NCI-H526 (cell line): ENCODE results near the gene TNC.
"Not testable (repeated sequence)": the region's sequence is repeated elsewhere in the genome, so short reads cannot be mapped to it uniquely, and the experiment has no call there.

Experiments
- DNase-seq, 2 experiments: peaks; one replicate each; lab custom pipeline; 2025; lab: John Stamatoyannopoulos, UW

Gene TNC

DNA sequence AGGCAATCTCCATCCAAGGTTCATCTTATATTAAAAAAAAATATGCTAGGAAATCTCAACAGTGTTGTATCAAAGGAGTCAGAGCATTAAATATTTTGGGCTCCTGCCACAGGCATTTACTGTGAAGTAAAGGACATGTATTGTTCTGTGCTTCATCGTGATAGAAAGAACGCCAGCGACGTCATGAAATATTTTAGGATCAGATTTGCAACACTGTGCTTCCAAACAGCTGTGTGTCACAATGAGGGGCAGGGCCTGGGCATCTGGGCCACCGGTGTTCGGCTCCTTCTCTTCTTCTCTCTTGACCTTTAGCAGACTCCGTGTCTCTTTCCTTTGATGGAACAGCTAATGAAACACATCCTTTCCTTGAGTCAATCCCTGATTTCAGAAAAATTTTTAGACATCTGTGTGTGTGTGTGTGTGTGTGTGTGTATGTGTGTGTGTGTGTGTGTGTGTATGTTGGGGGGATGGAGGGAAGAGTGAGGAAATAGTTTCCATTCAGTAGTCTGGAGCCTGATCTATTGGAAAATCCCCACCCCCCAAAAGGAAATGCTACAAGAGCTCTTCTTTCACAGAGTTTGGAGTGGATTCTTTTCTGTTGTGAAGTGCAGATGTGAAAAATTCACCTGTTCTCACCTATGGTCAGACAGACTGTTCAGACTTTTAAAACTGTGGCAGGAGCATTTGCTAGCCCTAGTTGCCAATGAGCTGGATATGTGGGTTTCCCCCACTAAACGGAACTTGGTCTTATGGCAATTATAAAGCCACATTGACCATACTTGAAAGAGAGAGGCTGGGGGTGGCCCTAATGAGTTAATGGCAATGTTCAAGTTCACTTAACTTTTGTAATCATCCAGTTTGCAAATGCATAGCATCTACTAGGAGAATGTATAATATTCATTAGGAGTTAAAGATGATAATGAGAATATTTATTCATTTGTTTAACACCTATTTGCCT, 18.1 kb upstream of the TNC start:
- no peak for DNase-seq

DNA sequence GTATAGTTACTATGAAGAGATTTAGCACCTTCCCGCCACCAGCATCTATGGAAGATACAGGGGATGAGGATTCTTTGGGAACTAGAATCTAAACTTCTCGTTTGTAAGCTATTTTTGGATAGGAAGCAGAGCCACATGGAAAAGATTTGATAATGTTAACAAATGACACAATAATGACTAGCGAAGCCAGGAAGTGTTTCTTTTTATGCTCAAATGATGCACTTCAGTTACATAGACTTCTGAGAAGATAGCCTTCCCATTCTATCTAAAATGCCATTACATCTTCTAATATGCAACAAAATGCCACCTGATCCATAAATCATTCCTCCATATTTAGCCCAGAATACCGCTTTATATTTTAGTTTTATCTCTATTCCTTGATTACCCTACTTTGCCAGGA, 17.0 kb upstream of the TNC start:
- DNase-seq = no peak

DNA sequence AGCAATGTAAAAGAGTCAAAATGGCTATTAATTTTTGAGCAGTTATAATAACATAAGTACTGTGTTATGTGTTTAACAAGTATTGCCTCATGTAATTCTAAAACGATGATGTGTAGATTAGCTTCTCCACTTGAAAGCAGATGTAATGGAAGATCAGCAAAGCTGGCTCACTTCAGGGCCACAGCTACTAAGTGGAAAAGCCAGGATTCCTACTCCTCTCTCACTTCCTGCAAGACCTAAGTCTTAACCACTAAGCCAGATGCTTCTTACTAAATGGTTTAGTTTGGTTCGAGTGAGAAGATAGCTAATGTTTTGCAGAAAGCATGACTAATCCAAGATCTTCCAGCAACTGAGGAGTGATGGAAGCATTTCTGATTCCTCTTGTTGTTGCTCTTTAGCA, 15.7 kb upstream of the TNC start:
- no peak for DNase-seq

DNA sequence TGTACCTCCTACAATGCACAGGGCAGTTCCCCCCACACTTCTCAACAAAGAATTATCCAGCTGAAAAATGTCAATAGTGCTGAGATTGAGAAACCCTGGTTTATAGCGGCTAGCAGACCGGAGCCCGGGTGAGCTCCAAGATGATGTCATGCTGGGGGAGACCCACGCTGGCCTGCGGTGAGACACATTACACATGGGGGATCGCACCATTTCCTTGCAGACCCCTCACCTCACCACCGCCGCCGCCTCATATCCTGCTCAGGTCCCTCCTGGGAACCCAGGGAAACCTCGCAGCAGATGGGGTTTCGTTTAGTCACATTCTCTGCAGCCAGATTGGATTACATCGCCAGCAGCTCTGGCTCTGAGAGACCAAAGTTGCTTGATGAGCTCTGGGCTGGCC, 14.7 kb upstream of the TNC start:
- DNase-seq = no peak

DNA sequence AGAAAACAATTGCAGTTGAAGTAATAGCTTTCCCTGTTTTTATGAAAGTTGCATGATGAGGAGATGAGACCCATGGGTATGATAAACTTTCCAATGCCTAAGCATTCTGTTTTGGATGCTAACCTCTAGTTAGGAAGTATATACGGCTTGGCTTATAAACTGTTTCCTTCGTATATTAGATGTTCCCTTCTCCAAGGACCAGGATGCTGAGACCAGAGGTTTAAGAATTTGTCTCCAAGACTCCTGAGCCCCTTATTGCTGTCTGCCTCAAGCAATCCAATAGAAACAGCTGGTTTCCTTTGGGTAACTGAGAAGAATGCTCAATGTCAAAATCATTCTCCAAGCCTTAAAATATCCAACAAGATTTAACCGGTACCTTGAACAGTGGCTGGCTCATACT, 12.2 kb upstream of the TNC start:
- no peak for DNase-seq

DNA sequence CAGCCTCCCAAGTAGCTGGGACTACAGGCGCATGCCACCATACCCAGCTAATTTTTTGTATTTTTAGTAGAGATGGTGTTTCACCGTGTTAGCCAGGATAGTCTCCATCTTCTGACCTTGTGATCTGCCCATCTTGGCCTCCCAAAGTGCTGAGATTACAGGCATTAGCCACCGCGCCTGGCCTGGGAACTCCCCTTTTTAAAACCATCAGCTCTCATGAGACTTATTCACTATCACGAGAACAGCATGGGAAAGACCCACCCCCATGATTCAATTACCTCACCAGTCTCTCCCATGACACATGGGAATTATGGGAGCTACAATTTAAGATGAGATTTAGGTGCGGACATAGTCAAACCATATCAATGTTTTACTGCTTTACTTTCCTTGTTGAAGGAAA, 10.8 kb upstream of the TNC start:
- DNase-seq = not testable (repeated sequence)

DNA sequence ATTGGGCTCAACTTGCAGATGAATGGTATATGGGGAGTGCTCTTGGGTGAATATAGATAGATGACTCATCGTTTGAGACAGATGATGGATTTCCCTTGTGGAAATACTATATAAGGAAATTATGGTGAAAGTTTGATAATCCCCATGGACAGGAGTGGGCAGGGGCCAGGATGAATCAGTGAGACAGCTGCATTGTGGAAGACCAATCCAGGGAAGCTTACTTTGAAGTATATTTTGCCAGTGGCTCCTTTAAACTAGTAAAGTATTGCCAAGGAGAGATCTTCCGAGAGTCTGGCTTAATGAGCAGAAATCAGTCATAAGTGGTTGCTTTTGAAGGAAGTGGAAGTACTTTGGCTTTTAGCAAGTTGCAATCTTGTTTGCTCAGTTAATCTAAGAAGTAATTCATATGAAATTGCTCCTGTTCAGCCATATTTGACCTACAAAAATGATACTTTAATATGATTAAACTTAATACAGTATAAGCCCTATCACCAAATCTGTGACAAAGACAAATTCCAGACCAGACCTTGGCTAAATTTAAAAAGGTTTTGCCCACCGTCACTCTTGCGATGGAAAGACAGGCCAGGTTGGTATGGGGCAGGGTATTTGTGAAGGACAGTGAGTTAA, 9.3 kb upstream of the TNC start:
- DNase-seq = no peak

DNA sequence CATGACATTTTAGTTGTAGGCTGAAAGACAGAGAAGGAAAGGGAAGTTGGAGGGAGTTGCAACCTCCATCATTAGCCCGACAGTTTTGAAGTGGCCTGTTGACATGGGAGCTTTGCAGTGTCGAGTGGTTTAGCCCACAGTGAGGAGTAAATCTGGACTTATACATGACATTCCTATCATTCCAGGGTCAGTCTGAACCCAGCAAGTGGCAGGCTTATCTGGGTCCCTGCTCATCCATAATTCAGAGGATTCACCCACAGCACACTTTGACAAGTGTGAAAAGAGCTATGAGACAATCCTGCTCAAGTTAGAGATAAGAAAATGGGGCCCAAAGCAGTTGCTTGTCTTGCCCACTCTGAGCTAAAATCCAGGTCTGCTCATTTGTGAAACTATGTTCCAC, 8.4 kb upstream of the TNC start:
- DNase-seq = no peak

DNA sequence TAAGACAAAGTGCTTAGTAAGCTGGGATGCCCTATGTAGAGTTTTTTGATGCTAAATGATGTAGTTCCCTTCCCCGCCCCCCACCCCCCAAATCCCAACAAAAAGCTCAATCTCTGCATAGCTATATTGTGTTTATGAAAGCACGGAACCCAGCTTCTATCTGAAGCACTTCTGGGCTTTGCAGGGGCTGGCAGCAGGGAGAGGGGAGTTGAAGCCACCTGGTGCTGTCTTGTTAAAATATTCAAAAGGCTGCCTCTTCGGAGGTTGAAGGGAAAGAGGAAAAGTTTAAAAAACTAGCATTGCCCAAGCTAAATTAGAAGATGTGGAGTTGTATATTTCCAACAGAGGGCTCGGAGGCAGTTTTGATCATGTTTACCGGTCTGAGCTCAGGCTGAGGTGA, 5.0 kb upstream of the TNC start:
- DNase-seq = no peak

DNA sequence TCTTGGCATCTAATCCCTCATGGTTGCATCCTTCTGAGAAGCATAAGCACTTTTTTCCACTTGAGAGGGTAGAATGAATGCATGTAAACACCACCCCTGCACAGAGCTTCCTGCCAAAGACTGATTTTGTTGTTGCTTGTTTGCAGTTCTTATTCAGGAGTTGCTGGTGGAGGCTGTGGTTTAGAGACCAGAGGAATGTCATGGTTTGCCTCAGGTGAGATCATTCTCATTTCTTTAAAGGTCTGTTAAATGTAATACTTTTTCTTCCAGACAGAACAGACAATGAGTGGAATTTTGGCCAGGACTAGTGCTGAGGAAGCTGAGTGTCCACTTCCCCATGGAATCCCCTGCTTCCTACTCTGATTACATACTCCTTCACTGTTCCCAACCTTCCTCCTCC, 3.2 kb upstream of the TNC start:
- DNase-seq = no peak

DNA sequence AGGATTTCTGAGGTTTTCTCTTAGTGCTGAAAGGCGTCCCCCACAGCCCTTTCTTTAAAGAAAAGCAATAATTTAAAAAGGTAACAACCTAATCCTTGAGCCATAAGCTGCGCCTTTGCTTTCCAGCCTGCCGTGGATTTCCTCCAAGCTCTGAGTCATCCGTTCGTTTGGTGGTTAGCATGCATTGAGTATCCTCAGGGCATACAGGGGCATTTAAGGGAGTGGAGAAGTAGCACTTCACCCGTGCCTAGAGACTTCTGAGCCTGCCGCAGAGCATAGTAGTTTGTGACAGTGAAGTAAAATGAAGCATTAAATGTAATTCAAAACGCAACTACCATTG, 892 bp upstream of the TNC start:
- DNase-seq = peak; percentile 7 to 9

DNA sequence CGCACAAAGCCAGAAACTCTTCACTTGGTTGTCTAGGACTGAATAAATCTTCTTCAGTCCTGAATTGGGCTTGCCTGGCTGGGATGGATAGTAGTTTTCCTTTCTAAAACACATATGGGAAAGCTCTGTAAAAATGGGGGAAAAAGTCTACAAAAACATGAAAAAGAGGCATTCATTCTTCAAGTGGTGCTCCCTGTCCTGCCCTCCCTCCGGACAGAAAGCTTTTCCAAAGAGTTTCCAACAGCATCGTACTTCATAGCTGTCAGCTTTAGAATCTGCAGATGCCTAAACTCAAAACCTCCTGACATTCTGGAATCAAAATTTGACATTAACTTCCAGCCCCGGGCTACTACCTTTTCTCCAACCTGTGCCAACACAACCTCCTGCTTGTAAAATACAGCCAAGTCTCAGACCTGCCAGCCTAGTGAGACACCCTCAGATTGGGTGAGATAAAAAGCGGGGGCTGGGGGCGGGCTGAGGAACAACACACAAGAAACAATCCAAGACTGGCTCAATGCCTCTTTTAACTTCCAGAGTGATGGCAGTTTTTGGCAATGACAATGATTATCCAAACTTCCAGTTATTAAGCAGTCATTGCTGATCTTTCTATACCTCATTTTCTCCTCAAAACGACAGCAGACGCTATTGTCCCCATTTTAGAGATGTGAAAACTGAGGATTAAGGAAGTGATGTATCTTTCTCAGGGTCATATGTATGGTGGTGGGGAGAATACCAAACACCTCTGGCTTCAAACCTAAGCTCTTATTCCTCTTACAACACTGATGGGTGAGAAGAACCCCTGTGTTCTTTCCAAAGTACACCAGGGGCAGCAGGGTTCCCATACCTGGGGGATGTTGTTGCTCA, 1.3 kb downstream of the TNC start:
- no peak for DNase-seq

DNA sequence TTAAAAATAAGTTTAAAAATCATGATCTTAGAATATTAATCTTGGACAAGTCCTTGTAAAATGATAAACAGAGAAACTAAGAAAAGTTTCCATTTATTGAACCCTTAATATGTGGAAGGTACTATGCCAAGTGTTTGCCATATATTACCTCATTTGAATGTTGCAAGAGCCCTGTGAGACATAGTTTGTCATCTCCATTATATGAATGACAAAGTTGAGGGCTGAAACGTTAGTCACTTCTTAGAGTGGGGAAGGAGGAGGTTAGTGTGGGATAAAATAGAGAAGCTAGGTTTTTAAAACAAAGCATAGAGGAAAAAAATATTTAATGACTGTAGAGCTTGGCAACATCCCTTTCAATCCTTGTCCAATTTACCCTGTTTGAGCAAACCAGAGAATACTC, 2.0 kb downstream of the TNC start:
- no peak for DNase-seq

DNA sequence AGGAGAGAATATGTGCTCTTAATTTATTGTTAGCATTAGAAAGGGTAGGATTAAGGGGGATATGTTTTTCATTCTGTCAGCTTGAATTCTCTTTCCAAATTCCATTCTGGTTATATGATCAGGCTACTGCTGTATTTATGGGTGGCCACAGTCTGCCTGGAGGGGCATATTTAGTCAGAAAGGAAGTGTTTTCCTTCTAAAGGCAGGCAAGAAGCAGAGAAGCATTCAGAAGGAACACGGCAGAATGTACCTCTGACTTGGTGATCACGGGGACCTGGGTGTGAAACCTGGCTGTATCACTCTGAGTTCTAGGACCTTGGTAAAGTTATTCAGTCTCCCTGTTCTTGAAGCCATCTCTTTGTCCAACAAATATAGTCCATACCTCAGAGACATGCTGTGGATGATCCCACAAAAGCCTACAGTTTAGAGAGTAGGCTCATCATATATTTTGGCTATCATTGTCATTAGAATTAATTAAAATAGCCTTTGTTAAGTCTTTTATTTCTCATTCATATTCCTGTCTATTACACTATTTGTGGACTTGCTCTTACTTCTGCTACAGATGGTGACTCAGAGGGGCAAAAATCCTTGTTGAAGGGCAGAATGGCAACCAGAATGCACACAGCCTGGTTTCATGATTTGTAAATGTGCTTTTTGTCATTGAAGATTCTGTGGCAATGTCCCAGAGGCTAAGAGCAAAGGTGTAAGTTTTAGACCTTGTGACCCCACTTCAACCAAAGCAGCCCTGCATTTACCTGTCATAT, 2.7 kb downstream of the TNC start:
- DNase-seq = no peak

DNA sequence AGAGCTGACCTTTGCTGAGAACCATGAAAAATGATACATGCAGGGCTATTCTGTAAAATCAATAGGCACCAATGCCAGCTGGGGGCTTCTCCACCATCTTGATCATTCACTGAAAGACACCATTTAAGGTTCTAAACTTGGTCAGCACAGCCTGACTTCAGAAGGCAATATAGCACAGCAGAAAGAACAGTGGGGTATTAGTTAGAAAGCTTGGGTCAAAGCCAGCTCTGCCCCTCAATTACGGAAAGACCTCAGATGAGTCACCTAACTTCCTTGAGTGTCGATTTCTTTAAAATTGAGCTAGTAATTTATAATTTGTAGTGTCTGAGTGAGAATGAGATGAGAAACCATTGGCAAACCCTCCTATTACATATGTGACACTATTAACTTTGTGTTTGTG, 3.4 kb downstream of the TNC start:
- DNase-seq = no peak

DNA sequence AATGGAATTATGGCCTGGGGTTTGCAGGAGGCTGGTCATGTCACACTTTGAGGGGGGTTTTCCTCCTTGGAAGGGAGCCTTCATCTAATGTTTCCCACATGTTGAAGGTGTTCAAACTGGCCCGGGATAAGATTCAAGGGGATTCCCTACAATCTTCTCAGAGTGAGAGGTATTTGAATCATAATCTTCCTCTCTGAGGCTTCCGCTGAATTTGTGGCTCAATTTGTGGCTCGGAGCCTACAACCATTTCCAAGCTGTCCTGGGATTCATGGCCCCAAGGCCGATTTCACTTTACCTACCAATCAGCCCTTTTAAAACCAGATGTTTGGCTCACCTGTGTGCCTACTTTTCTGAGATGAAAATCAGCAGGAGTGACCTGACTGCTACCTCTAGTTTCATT, 3.9 kb downstream of the TNC start:
- no peak for DNase-seq

DNA sequence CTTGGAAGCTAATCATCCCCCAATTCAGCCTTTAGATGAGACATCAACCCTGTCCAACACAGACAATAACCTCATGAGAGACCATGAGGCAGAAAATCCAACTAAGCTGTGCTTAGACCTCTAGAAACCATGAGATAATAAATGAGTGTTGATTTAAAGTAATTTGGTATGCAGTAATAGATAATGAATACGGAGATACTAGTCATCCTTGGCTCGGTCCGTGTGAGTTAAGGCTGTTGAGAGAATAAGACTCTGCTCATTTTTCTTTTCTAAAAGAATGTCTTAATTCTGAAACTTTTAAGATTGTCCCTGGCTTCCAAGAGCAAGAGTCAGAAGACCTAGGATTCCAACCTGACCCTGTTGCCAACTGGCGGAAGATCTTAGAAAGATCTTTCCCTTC, 6.1 kb downstream of the TNC start:
- DNase-seq = no peak

DNA sequence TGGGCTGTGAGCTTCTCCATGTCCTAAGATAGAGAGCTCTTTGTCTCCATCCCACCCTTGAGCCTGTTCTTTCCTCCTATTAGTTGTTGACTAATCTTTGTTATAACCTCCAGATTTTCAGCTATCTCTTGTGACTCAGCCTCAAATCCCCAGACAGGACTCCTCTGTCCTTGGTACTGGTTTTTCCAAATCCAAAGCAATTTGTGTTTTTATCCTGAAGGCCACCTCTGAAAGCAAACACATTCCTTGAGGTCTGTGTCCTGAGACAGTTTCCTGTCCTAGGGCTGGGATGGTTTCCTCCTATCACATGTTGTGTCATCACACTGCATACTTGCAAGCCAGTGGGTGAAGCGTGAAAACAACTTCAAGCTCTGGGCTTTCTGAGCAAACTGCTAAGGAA, 8.5 kb downstream of the TNC start:
- DNase-seq = no peak

DNA sequence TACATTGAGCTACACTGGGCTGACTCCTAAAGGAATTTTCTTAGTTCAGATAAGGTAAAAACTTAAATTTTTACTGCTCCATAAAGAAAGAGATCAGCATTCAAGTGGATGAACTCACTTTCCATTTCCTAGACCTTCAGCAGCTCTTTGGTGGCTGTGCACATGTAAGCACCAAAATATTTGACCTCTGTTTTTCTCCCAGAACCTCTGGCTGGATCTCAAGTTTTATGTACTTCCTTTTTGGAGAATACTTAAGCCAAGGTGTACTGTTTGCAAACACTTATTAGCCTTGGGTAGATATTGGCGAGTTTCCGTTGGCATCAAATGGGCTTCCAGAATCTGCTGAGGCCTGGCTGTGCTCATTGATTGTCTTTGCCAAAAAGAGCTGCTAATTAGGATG, 10.3 kb downstream of the TNC start:
- DNase-seq = no peak

DNA sequence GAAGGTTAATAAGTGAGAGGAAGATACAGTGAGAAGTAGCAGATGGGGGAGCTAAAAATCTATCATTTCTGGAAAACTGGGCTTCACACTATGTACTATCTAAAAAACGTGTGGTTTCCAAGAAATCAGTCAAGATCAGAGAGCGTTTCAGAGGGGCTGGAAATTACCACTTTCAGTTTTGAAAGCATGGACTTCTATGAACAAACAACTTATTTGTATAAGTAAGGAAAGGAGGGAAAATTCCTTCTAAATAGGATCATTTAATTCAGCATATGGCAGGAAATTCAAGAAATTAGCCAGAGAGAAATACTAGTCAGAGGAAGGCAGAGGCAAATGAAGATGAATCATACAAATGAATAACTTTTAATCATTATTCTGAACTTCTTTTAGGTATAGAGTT, 11.3 kb downstream of the TNC start:
- no peak for DNase-seq

DNA sequence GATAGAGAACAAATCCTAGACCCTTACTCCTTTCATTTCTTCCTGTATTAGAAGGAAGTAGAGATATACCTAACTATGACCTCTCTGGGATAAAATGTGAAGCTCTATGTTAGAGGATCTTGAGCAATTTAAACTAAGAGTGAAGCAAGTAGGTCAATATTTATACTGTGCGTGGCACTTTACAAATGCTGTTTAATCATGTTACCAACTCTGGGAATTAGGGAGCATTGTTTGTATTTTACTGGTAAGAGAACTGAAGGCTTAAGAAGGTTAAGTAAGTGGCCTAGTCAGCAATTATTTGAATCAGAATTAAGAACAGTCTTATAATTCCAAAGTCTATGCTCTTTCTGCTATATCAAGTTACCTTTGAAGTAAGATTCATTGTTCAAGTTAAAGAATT, 12.0 kb downstream of the TNC start:
- DNase-seq = no peak

DNA sequence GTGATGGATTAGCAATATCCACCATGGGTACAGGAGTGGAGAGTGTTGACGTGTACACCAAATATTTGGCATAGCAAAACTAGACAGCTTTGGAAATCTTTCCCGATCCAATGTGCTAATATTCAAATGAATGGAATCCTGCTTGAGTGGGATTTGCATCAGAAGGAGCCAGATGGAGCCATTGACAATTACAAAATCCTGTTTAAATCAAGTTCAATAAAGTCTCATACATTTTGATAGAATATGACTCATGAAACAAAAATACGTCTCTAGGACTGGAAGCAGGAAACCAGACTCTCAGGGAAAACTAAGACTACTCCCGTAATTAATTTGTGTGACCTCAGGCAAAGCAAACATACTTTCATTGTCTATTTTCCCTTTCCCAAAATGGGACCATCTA, 13.0 kb downstream of the TNC start:
- DNase-seq = no peak
